Muscle of leg (tissue), 11 donors: ENCODE data around the gene GUCY2F. TPM values are rescaled to one million over a fixed set of nuclear protein-coding genes. Genes with fewer than 3 reads are reported as not detected.
A peak's percentile ranks its signal among the peaks of the same experiment; 100 is the strongest.

Experiments used
- DNase-seq: peaks from one replicate; pipeline ENCODE4 v3.0.0; 2013
- H3K27ac ChIP-seq: one replicate; pipeline ENCODE4 v1.5.1; 2013; ENCODE audit warnings: mild to moderate bottlenecking, low read length, control low read depth
- H3K27me3 ChIP-seq: one replicate; pipeline ENCODE4 v1.6.1; 2013; ENCODE audit warnings: low read length; ENCODE audit not compliant: control insufficient read depth, insufficient read depth
- H3K36me3 ChIP-seq: one replicate; pipeline ENCODE4 v1.6.1; 2013; ENCODE audit warnings: low read length; ENCODE audit not compliant: control insufficient read depth, insufficient read depth
- H3K4me1 ChIP-seq: one replicate; pipeline ENCODE4 v1.6.1; 2013; ENCODE audit warnings: low read length; ENCODE audit not compliant: control insufficient read depth, insufficient read depth
- H3K4me3 ChIP-seq: one replicate; pipeline ENCODE4 v1.5.1; 2013; ENCODE audit warnings: low read length, control low read depth
- H3K9me3 ChIP-seq: replicated peaks from 2 replicates; pipeline ENCODE4 v1.6.1; 2013; ENCODE audit warnings: low read depth, low read length; ENCODE audit not compliant: control insufficient read depth
- WGBS: methylation state at CpG from one replicate; pipeline ENCODE4 v1.1.5; 2013; ENCODE audit warnings: missing lambda C conversion rate; ENCODE audit not compliant: insufficient coverage; 5-methylcytosine and 5-hydroxymethylcytosine counted together
- polyA plus RNA-seq, 8 donors: library from polyadenylated mRNA; unstranded; fragments of 120-200 nt; gene quantifications; one replicate each; pipeline versions ENCODE4 v1.2.1 to v1.2.3, GENCODE V29; 2013; ENCODE audit warnings: inconsistent platforms in 1 of 8, low replicate concordance in 1 of 8; ENCODE audit not compliant: insufficient read length in 8 of 8, insufficient read depth in 1 of 8
- total RNA-seq: library from RNA; stranded (reverse); fragments of 120-200 nt; gene quantifications from one replicate; pipeline ENCODE4 v1.2.4, GENCODE V29; 2013

The GUCY2F gene
- total and polyA plus RNA-seq, 9 donors, result not detected

DNA sequence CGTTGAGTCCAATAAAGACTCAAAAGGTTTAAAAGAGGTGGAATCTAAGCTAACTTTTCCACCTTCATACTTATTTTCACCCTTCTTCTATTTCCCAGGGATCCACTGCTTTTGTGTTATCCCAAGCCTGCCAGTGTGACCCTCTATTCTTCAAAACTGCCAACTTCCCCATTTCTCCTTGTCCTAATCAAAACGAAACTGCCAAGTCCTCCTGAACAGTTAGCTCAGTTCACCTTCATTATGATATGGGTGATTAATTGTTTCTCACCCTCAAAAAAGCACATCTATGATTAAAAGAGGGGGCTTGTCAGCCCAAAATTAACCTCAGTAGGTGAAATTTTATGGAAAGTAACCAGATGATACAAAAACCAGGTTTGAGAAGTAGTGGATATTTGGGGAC is 108.4 kb downstream of the GUCY2F start:
- H3K27ac ChIP-seq, result no peak overlapping the region
- no CpG with 5 or more reads among the region's 2 CpGs for WGBS

GRCh38 chrX:109372716-109373115 is 109.2 kb downstream of the GUCY2F start:
- DNase-seq, result no peak
- Histone ChIP-seq H3K27me3 (peaks cover 11% of the 10 kb centered on the region), H3K36me3 (no peaks in the 10 kb centered on the region), H3K4me3 (no peak overlapping the region), H3K27ac (no peak overlapping the region), H3K4me1 (no peaks in the 10 kb centered on the region), H3K9me3 (no peaks in the 10 kb centered on the region)
- 83% methylated on average over 1 of the region's 2 CpGs for WGBS

More for the DNA sequence above, 108.4 kb downstream of the GUCY2F start:
- no peaks in the 10 kb centered on the region for H3K4me1 ChIP-seq
- H3K36me3 ChIP-seq, result no peaks in the 10 kb centered on the region
- no peak for DNase-seq
- no peak overlapping the region for H3K4me3 ChIP-seq
- H3K9me3 ChIP-seq, result no peaks in the 10 kb centered on the region
- peaks cover 11% of the 10 kb centered on the region for H3K27me3 ChIP-seq

DNA sequence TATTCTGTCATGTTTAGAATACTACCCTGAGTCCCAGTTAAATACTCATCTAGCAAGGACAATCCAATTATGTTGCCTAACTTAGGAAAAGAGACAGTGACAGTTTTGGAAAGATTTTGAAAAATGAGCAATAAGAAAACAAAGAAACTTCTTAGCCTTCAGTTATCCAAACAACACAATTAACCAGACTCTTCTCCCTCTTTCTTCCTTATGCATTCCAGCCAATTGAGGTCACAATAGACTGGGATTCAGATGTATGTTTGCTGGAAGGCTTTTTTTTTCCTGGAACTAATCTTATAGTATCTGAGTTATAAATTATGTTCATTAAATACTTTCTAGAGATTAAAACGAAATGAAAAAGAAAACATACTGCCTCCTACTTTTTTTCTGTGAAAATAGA is 109.6 kb downstream of the GUCY2F start:
- Histone ChIP-seq H3K4me3 (no peak overlapping the region), H3K36me3 (no peaks in the 10 kb centered on the region), H3K9me3 (no peaks in the 10 kb centered on the region), H3K4me1 (no peaks in the 10 kb centered on the region), H3K27ac (no peak overlapping the region), H3K27me3 (peaks cover 11% of the 10 kb centered on the region)
- peak; percentile 49 for DNase-seq
- WGBS, result no CpG with 5 or more reads among the region's 1 CpG

- Histone ChIP-seq H3K27me3 (peaks cover 5% of the 10 kb centered on the region), H3K9me3 (peaks cover 4% of the 10 kb centered on the region), H3K4me3 (no peak overlapping the region), H3K4me1 (no peaks in the 10 kb centered on the region), H3K36me3 (no peaks in the 10 kb centered on the region), H3K27ac (no peak overlapping the region)
- DNase-seq, result no peak
- no CpG with 5 or more reads among the region's 4 CpGs for WGBS
Observed at GRCh38 chrX:109362101-109362500, 119.8 kb downstream of the GUCY2F start.

DNA sequence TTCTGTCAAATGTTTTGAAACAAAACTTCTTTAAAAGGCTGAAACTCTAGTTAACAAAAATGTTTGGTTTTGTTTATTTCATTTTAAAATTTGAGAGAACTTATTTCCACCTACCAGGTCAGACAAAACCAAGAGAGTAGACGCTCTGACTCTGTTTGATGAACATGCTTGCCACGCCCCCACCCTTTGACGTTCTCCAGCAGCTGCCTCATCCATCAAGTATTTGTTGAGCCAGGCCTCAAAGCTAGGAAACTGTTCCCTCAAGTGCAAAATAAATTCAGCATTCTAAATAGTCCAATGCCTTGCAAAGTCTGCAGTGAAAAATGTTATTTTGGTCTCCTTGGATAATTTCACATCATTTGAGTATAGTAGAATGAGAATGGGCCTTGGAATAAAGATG is 121.6 kb downstream of the GUCY2F start:
- H3K27me3 ChIP-seq, result peaks cover 8% of the 10 kb centered on the region
- H3K36me3 ChIP-seq, result no peaks in the 10 kb centered on the region
- no peaks in the 10 kb centered on the region for H3K4me1 ChIP-seq
- no peak overlapping the region for H3K4me3 ChIP-seq
- no peak for DNase-seq
- WGBS, result 28% methylated on average over 3 of the region's 3 CpGs
- no peak overlapping the region for H3K27ac ChIP-seq
- H3K9me3 ChIP-seq, result peaks cover 4% of the 10 kb centered on the region

DNA sequence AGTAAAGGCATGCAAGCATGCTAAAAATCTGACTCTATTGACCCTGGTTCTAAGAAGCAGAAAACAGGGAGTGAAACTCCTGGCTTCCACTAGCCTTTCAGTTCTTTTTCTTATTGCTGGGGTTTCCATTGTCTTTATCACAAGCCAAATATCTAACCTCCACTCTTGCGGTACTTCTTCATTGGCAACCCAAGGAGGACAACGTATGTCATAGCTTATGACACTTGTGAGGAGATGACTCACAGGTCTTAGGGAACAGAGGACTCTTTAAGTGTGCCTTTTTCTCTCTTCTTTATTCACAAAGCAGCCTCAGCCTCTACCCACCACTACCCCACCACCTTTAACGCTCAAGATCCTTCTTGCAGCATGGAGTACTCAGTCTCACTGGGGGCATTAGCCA is 124.2 kb downstream of the GUCY2F start:
- Histone ChIP-seq H3K4me1 (no peaks in the 10 kb centered on the region), H3K9me3 (peaks cover 4% of the 10 kb centered on the region), H3K36me3 (no peaks in the 10 kb centered on the region), H3K27me3 (peaks cover 8% of the 10 kb centered on the region), H3K4me3 (no peak overlapping the region), H3K27ac (no peak overlapping the region)
- no peak for DNase-seq
- 40% methylated on average over 1 of the region's 3 CpGs for WGBS

- H3K4me3 ChIP-seq, result no peak overlapping the region
- no peaks in the 10 kb centered on the region for H3K36me3 ChIP-seq
- DNase-seq, result no peak
- H3K4me1 ChIP-seq, result no peaks in the 10 kb centered on the region
- peaks cover 4% of the 10 kb centered on the region for H3K9me3 ChIP-seq
- H3K27ac ChIP-seq, result no peak overlapping the region
- no CpG with 5 or more reads among the region's 3 CpGs for WGBS
- H3K27me3 ChIP-seq, result peaks cover 13% of the 10 kb centered on the region
Observed at GRCh38 chrX:109356684-109357083, 125.2 kb downstream of the GUCY2F start.

GRCh38 chrX:109352066-109352588 is 129.8 kb downstream of the GUCY2F start:
- WGBS, result 40% methylated on average over 4 of the region's 4 CpGs
- Histone ChIP-seq H3K4me3 (no peak overlapping the region), H3K27me3 (peaks cover 12% of the 10 kb centered on the region), H3K4me1 (no peaks in the 10 kb centered on the region), H3K9me3 (no peaks in the 10 kb centered on the region), H3K36me3 (no peaks in the 10 kb centered on the region), H3K27ac (no peak overlapping the region)
- DNase-seq, result peak; percentile 79

GRCh38 chrX:109351557-109351956 is 130.3 kb downstream of the GUCY2F start:
- H3K9me3 ChIP-seq, result no peaks in the 10 kb centered on the region
- H3K4me1 ChIP-seq, result no peaks in the 10 kb centered on the region
- DNase-seq, result no peak
- peaks cover 12% of the 10 kb centered on the region for H3K27me3 ChIP-seq
- no peaks in the 10 kb centered on the region for H3K36me3 ChIP-seq
- no peak overlapping the region for H3K4me3 ChIP-seq
- WGBS, result 80% methylated on average over 1 of the region's 3 CpGs
- H3K27ac ChIP-seq, result no peak overlapping the region

GRCh38 chrX:109350551-109350950 is 131.3 kb downstream of the GUCY2F start:
- Histone ChIP-seq H3K9me3 (no peaks in the 10 kb centered on the region), H3K4me3 (no peak overlapping the region), H3K27me3 (peaks cover 11% of the 10 kb centered on the region), H3K27ac (no peak overlapping the region), H3K4me1 (no peaks in the 10 kb centered on the region), H3K36me3 (no peaks in the 10 kb centered on the region)
- no CpG with 5 or more reads among the region's 4 CpGs for WGBS
- DNase-seq, result no peak

GRCh38 chrX:109350051-109350450 is 131.8 kb downstream of the GUCY2F start:
- Histone ChIP-seq H3K36me3 (no peaks in the 10 kb centered on the region), H3K27ac (no peak overlapping the region), H3K9me3 (no peaks in the 10 kb centered on the region), H3K4me3 (no peak overlapping the region), H3K4me1 (no peaks in the 10 kb centered on the region), H3K27me3 (peaks cover 8% of the 10 kb centered on the region)
- no peak for DNase-seq
